HEK293T (cell line): Measurements from ENCODE around the gene IGLL1.

Source experiments
- ELF4 ChIP-seq: fragments of 450-650 bp; IDR thresholded peaks from 2 replicates; pipeline ENCODE4 v1.6.1; 2017; ENCODE audit warnings: antibody characterized with exemption
- FOXA1 ChIP-seq: fragments of 450-650 bp; IDR thresholded peaks from 2 replicates; pipeline ENCODE4 v1.6.1; 2016; ENCODE audit warnings: mild to moderate bottlenecking
- FOXM1 ChIP-seq: fragments of 450-650 bp; IDR thresholded peaks from 2 replicates; pipeline ENCODE4 v1.6.1; 2017; ENCODE audit warnings: mild to moderate bottlenecking, borderline replicate concordance
- HDGF ChIP-seq: fragments of 450-650 bp; IDR thresholded peaks from 2 replicates; pipeline ENCODE4 v1.6.1; 2017; ENCODE audit warnings: antibody characterized with exemption, borderline replicate concordance
- LEF1 ChIP-seq: fragments of 450-650 bp; IDR thresholded peaks from 2 replicates; pipeline ENCODE4 v1.6.1; 2017; ENCODE audit warnings: mild to moderate bottlenecking, borderline replicate concordance
- SUZ12 ChIP-seq: fragments of 450-650 bp; IDR thresholded peaks from 2 replicates; pipeline ENCODE4 v1.6.1; 2016; ENCODE audit warnings: mild to moderate bottlenecking
- ZNF384 ChIP-seq: fragments of 450-650 bp; IDR thresholded peaks from 2 replicates; pipeline ENCODE4 v1.6.1; 2016
- TF ChIP-seq, protein P1 (sequence below): fragments of 450-650 bp; IDR thresholded peaks from 2 replicates; pipeline ENCODE4 v1.6.1; 2016

- no peak for TF ChIP-seq HDGF
- TF ChIP-seq, protein P1, sequence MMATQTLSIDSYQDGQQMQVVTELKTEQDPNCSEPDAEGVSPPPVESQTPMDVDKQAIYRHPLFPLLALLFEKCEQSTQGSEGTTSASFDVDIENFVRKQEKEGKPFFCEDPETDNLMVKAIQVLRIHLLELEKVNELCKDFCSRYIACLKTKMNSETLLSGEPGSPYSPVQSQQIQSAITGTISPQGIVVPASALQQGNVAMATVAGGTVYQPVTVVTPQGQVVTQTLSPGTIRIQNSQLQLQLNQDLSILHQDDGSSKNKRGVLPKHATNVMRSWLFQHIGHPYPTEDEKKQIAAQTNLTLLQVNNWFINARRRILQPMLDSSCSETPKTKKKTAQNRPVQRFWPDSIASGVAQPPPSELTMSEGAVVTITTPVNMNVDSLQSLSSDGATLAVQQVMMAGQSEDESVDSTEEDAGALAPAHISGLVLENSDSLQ = no peak
- TF ChIP-seq LEF1 = no peak
- no peak for TF ChIP-seq ZNF384
- TF ChIP-seq SUZ12 = no peak
- TF ChIP-seq FOXA1 = no peak
- no peak for TF ChIP-seq FOXM1
- TF ChIP-seq ELF4 = no peak
These were observed 47.4 kb downstream of the IGLL1 start for GRCh38 chr22:23532731-23533130.
